LNCaP clone FGC (cell line): ENCODE results near the gene PSMC3.

Experiments used
- DNase-seq: peaks from one replicate; pipeline ENCODE4 v3.0.0-alpha.2; 2011; ENCODE audit warnings: low read depth
- H3K4me3 ChIP-seq: 2 replicates; pipeline ENCODE4 v1.5.1; 2011; ENCODE audit warnings: mild to moderate bottlenecking, low read depth, low read length, control low read depth
- CTCF ChIP-seq: IDR thresholded peaks from 2 replicates; pipeline ENCODE4 v1.5.1; 2012; ENCODE audit warnings: mild to moderate bottlenecking; ENCODE audit not compliant: control insufficient read depth, insufficient read depth; ENCODE audit errors: extremely low read depth

Gene PSMC3

GRCh38 chr11:47431356-47432083 is 5.3 kb upstream of the PSMC3 start:
- no peak overlapping the region for H3K4me3 ChIP-seq
- TF ChIP-seq CTCF = no peak
- DNase-seq = no peak

DNA sequence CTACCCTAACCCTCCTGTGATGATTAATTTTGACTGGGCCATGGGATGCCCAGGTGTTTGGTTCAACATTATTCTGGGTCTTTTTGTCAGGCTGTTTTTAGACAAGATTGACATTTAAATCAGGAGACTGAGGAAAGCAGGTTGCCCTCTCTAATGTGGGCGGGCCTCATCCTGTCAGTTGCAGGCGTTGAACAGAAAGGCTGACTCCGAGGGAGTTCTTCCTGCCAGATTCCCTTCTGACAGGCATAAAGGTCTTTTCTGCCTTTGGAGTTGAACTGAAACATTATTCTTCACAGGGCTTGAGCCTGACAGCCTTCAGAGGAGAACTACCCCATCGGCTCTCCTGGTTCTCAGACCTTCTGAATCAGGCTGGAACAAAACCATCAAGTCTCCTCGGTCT is 4.3 kb upstream of the PSMC3 start:
- no peak for DNase-seq
- TF ChIP-seq CTCF = no peak
- H3K4me3 ChIP-seq = no peak overlapping the region

DNA sequence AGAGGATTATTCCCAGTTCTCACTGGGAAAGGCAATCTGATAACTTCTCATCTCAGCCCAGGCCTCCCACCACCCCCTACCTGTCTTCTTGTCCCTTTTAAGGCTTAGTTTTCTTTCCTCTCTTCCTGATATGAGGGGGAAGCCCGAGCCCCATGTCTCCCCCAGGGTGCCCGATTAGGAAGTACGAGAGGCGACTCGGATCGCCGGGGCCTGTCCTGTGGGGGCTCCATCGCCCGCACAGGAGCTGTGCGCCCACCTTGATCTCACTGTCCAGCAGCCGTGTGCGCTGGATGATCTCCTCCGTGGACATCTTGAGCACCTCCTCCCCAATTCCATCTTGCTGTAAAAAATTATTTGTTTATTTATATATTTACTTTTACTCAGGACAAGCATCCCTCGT is 628 bp downstream of the PSMC3 start:
- no peak for TF ChIP-seq CTCF
- H3K4me3 ChIP-seq = peak overlapping the region; percentile 88
- DNase-seq = no peak

GRCh38 chr11:47418454-47419259 is 7.6 kb downstream of the PSMC3 start:
- DNase-seq = no peak
- no peak overlapping the region for H3K4me3 ChIP-seq
- TF ChIP-seq CTCF = no peak

GRCh38 chr11:47417712-47418111 is 8.5 kb downstream of the PSMC3 start:
- DNase-seq = no peak
- no peak for TF ChIP-seq CTCF
- H3K4me3 ChIP-seq = no peak overlapping the region

DNA sequence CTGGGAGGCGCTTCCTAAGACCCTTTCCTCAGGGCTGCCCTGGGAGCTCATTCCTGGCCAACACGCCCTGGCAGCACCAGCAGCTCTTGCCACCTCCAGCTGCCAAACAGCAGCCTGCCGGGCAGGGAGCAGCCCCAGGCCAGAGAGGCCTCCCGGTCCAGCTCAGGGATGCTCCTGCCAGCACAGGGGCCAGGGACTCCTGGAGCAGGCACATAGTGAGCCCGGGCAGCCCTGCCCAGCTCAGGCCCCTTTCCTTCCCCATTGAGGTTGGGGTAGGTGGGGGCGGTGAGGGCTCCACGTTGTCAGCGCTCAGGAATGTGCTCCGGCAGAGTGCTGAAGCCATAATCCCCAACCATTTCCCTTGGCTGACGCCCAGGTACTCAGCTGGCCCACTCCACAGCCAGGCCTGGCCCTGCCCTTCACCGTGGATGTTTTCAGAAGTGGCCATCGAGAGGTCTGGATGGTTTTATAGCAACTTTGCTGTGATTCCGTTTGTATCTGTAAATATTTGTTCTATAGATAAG is 10.2 kb downstream of the PSMC3 start:
- TF ChIP-seq CTCF = no peak
- no peak overlapping the region for H3K4me3 ChIP-seq
- peak; percentile 62 for DNase-seq
